ENCODE results near the gene ZNF581.

ZNF581 gene

GRCh38 chr19:55633861-55634260, 9.6 kb upstream of the ZNF581 start:
- H3K4me3 Mint-ChIP-seq = peak overlapping the region; percentile 98
- H3K4me1 Mint-ChIP-seq (ENCODE audit: low read depth) = peaks cover 46% of the 10 kb centered on the region
- H3K27me3 Mint-ChIP-seq = no peaks in the 10 kb centered on the region
- H3K9me3 Mint-ChIP-seq (ENCODE audit: low read depth) = no peaks in the 10 kb centered on the region
- no peak overlapping the region for H3K27ac Mint-ChIP-seq
- H3K36me3 Mint-ChIP-seq = peaks cover 11% of the 10 kb centered on the region

- Mint-ChIP-seq H3K27me3 (no peaks in the 10 kb centered on the region), H3K4me3 (peak overlapping the region; percentile 98), H3K36me3 (peaks cover 13% of the 10 kb centered on the region), H3K9me3 (ENCODE audit: low read depth) (no peaks in the 10 kb centered on the region), H3K4me1 (ENCODE audit: low read depth) (peaks cover 54% of the 10 kb centered on the region), H3K27ac (peak overlapping the region; percentile 100)
Observed at GRCh38 chr19:55635334-55635717, 8.1 kb upstream of the ZNF581 start.

GRCh38 chr19:55635856-55636440, 7.5 kb upstream of the ZNF581 start:
- H3K36me3 Mint-ChIP-seq = peaks cover 13% of the 10 kb centered on the region
- H3K4me1 Mint-ChIP-seq (ENCODE audit: low read depth) = peaks cover 57% of the 10 kb centered on the region
- no peaks in the 10 kb centered on the region for H3K27me3 Mint-ChIP-seq
- peak overlapping the region; percentile 98 for H3K4me3 Mint-ChIP-seq
- H3K9me3 Mint-ChIP-seq (ENCODE audit: low read depth) = no peaks in the 10 kb centered on the region
- H3K27ac Mint-ChIP-seq = peak overlapping the region; percentile 100

- Mint-ChIP-seq H3K27me3 (no peaks in the 10 kb centered on the region), H3K9me3 (ENCODE audit: low read depth) (no peaks in the 10 kb centered on the region)
Observed at GRCh38 chr19:55636723-55637122, 6.7 kb upstream of the ZNF581 start.

GRCh38 chr19:55637534-55637933, 5.9 kb upstream of the ZNF581 start:
- no peaks in the 10 kb centered on the region for H3K9me3 Mint-ChIP-seq (ENCODE audit: low read depth)
- H3K27me3 Mint-ChIP-seq = no peaks in the 10 kb centered on the region
- peaks cover 51% of the 10 kb centered on the region for H3K4me1 Mint-ChIP-seq (ENCODE audit: low read depth)
- H3K36me3 Mint-ChIP-seq = peaks cover 13% of the 10 kb centered on the region
- H3K27ac Mint-ChIP-seq = peak overlapping the region; percentile 61
- H3K4me3 Mint-ChIP-seq = peak overlapping the region; percentile 57

More at GRCh38 chr19:55636723-55637122, 6.7 kb upstream of the ZNF581 start:
- Mint-ChIP-seq H3K4me1 (ENCODE audit: low read depth) (peaks cover 54% of the 10 kb centered on the region), H3K4me3 (peak overlapping the region; percentile 98), H3K27ac (peak overlapping the region; percentile 100), H3K36me3 (peaks cover 13% of the 10 kb centered on the region)

GRCh38 chr19:55638864-55639359, 4.5 kb upstream of the ZNF581 start:
- Mint-ChIP-seq H3K27me3 (no peaks in the 10 kb centered on the region), H3K36me3 (peaks cover 13% of the 10 kb centered on the region), H3K4me1 (ENCODE audit: low read depth) (peaks cover 59% of the 10 kb centered on the region), H3K4me3 (peak overlapping the region; percentile 65), H3K9me3 (ENCODE audit: low read depth) (no peaks in the 10 kb centered on the region), H3K27ac (peak overlapping the region; percentile 41)

GRCh38 chr19:55640043-55640576, 3.3 kb upstream of the ZNF581 start:
- Mint-ChIP-seq H3K27me3 (no peaks in the 10 kb centered on the region), H3K36me3 (peaks cover 8% of the 10 kb centered on the region)

GRCh38 chr19:55640577-55641425, 2.6 kb upstream of the ZNF581 start, which contains the start of gene ZNF580:
Gene ZNF580, plus strand, starts transcription at chr19:55641002. Its CDS starts 1,507 bp downstream, at chr19:55642509.
- peak within 1 kb of the TSS; percentile 90 for H3K27ac Mint-ChIP-seq
- H3K4me3 Mint-ChIP-seq = peak within 1 kb of the TSS; percentile 96
- H3K36me3 Mint-ChIP-seq = peaks cover 8% of the 10 kb centered on the region
- no peaks in the 10 kb centered on the region for H3K9me3 Mint-ChIP-seq (ENCODE audit: low read depth)
- no peaks in the 10 kb centered on the region for H3K27me3 Mint-ChIP-seq
- peaks cover 56% of the 10 kb centered on the region for H3K4me1 Mint-ChIP-seq (ENCODE audit: low read depth)

More at GRCh38 chr19:55640043-55640576, 3.3 kb upstream of the ZNF581 start:
- Mint-ChIP-seq H3K4me1 (ENCODE audit: low read depth) (peaks cover 54% of the 10 kb centered on the region), H3K27ac (peak overlapping the region; percentile 90), H3K4me3 (peak overlapping the region; percentile 84), H3K9me3 (ENCODE audit: low read depth) (no peaks in the 10 kb centered on the region)

GRCh38 chr19:55641426-55642152, 1.9 kb upstream of the ZNF581 start:
- Mint-ChIP-seq H3K4me1 (ENCODE audit: low read depth) (peaks cover 48% of the 10 kb centered on the region), H3K27me3 (no peaks in the 10 kb centered on the region), H3K36me3 (peaks cover 6% of the 10 kb centered on the region), H3K4me3 (peak overlapping the region; percentile 96), H3K9me3 (ENCODE audit: low read depth) (no peaks in the 10 kb centered on the region), H3K27ac (peak overlapping the region; percentile 83)

GRCh38 chr19:55642153-55643002, 1.1 kb upstream of the ZNF581 start:
- H3K4me1 Mint-ChIP-seq (ENCODE audit: low read depth) = peaks cover 47% of the 10 kb centered on the region

GRCh38 chr19:55643887-55644176, 383 bp downstream of the ZNF581 start:
- peaks cover 43% of the 10 kb centered on the region for H3K4me1 Mint-ChIP-seq (ENCODE audit: low read depth)
- H3K27me3 Mint-ChIP-seq = no peaks in the 10 kb centered on the region
- peaks cover 2% of the 10 kb centered on the region for H3K36me3 Mint-ChIP-seq
- H3K4me3 Mint-ChIP-seq = peak overlapping the region; percentile 97
- peak overlapping the region; percentile 95 for H3K27ac Mint-ChIP-seq
- no peaks in the 10 kb centered on the region for H3K9me3 Mint-ChIP-seq (ENCODE audit: low read depth)

More at GRCh38 chr19:55642153-55643002, 1.1 kb upstream of the ZNF581 start:
- Mint-ChIP-seq H3K9me3 (ENCODE audit: low read depth) (no peaks in the 10 kb centered on the region), H3K27me3 (no peaks in the 10 kb centered on the region), H3K36me3 (peaks cover 6% of the 10 kb centered on the region), H3K27ac (peak overlapping the region; percentile 100), H3K4me3 (peak overlapping the region; percentile 97)

GRCh38 chr19:55644191-55644833, 863 bp downstream of the ZNF581 start:
- Mint-ChIP-seq H3K9me3 (ENCODE audit: low read depth) (no peaks in the 10 kb centered on the region), H3K27ac (peak overlapping the region; percentile 95), H3K4me3 (peak overlapping the region; percentile 97), H3K27me3 (no peaks in the 10 kb centered on the region), H3K36me3 (no peaks in the 10 kb centered on the region), H3K4me1 (ENCODE audit: low read depth) (peaks cover 41% of the 10 kb centered on the region)

GRCh38 chr19:55644842-55645511, 1.5 kb downstream of the ZNF581 start:
- Mint-ChIP-seq H3K9me3 (ENCODE audit: low read depth) (no peaks in the 10 kb centered on the region), H3K4me3 (peak overlapping the region; percentile 97), H3K27me3 (no peaks in the 10 kb centered on the region), H3K27ac (peak overlapping the region; percentile 95), H3K36me3 (no peaks in the 10 kb centered on the region), H3K4me1 (ENCODE audit: low read depth) (peaks cover 44% of the 10 kb centered on the region)

All from activated naive CD8-positive, alpha-beta T cell (primary cell).